CD1c-positive myeloid dendritic cell (primary cell): ENCODE results near the gene SH2D7.
A peak's percentile ranks its signal among the peaks of the same experiment; 100 is the strongest.

ENCODE experiments used
- DNase-seq: peaks from one replicate; pipeline ENCODE4 v3.0.0-alpha.2; 2016; ENCODE audit errors: extremely low spot score

Gene SH2D7

GRCh38 chr15:78077871-78078210 is 14.5 kb upstream of the SH2D7 start:
- no peak for DNase-seq

DNA sequence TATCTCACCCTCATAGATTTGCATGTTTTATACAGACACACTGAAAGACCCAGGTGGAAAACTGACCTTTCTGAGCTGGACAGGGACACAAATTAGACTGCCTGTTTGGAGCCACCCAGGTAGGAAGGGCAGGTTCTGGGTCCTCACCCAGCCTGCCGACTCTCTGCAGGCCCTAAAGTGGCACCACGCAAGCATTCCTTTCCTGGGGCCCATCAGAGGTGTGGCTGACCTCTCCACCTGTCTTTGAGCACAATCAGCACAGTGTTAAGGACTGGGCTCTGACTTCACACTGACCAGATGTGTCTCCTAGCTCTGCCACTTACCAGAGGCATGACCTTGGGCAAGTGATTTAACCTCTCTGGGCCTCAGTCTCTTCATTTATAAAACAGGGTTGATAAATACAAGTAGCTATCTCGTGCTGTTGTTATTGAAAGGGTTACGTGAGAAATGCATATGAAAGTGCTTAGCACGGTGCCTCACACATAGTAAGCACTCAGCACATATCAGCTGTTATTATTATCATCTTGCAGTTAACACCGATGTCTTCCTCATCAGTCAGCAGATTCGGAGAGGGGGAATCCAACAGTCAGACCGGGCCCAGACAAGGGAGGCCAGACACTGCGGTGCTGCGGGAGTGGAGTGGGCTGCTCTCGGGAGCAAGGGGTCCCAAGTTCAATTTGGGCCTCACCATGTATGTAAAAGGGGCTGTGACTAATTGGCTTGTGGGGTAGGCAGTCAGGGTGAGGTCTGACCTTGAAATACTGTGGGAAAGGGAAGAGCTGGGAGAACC is 12.9 kb upstream of the SH2D7 start:
- no peak for DNase-seq

- DNase-seq: no peak
Observed at GRCh38 chr15:78080088-78080460, 12.3 kb upstream of the SH2D7 start.

GRCh38 chr15:78082106-78082742 is 10.1 kb upstream of the SH2D7 start:
- DNase-seq: peak; percentile 90

DNA sequence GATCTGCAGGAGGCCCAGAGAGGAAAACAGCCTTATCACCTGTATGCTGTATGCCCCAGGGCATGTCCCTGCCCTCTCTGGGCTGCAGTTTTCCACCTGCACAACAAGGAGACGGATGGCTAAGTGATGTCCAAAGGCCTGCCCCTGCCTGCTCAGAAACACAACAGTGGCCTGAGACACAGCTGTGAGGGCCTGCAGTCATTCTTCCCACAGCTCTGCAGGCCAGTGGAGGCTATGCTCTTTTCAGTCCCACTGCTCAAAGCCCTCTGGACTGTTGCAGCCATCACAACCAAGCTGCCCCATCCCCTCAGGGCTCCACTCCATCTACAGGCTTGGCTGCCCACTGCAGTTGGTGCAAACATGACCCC is 9.6 kb upstream of the SH2D7 start:
- no peak for DNase-seq

DNA sequence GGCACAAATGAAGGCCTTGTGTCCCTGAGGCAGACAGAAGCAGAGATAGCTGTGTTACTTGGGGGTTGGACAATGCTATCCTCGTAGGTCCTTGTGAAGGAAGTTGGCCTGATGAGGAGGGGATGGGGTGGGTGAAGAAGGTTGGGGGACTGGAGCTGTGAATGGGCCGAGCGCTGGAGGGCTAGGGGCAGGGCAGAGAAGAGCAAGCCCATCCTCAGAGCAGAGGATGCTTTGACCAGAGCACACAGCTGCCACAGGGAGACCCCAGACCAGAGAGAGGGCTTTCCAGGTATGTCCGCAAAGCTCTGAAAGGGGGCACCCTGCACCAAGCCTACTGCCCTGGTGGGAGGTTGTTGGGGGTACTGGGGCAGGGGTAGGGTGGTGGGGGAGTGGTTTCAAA is 9.2 kb upstream of the SH2D7 start:
- DNase-seq: no peak

DNA sequence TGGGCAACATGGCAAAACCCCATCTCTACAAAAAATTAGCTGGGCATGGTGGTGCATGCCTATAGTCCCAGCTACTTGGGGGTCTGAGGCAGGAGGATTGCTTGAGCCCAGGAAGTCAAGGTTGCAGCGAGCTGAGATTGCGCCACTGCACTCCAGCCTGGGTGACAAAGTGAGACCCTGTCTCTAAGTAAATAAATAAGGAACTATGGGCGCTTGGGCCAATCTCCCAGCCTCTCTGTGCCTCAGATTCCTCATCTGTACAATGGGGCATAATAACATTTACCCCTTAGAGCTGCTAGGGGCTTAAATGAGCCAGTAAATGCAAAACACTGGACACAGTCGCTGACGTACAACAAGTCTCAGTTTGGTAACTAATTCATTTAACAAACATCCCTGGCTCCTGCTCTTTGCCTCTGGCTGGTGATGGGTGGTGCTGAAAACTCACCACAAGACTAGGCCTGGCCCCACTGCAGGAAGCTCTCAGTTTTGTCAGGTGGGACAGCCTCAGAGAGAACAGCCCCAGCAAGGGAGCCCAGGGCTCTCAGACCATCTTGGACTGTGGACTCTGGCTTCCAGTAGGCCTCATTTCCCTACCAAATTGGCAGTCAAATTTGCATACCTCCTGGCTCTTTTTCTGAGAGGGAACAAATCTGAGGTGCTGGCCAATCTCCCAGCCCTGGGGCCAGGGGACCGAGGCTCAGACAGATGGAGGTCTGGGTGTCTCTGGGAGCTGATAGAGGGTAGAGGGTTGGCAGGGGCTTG is 8.5 kb upstream of the SH2D7 start:
- no peak for DNase-seq

GRCh38 chr15:78084449-78084750 is 8.0 kb upstream of the SH2D7 start:
- no peak for DNase-seq

DNA sequence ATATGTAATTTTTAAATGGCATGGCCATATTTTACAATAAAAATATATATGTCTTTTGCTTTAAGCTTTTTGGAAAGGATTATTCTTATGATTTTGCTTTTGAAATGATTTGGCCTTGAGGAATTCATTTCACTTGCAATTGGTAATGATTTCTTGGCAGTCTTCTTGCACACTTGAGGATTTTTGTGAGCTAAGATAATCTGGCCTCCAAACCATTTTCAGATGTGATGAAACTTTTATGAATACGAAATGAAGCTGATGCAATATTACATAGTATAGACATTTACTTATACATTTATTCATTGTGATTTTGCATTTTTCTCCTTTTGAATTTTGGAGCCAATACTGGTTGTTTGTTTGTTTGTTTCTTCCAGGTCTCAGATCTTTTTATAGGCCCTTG is 6.4 kb upstream of the SH2D7 start:
- DNase-seq: no peak

DNA sequence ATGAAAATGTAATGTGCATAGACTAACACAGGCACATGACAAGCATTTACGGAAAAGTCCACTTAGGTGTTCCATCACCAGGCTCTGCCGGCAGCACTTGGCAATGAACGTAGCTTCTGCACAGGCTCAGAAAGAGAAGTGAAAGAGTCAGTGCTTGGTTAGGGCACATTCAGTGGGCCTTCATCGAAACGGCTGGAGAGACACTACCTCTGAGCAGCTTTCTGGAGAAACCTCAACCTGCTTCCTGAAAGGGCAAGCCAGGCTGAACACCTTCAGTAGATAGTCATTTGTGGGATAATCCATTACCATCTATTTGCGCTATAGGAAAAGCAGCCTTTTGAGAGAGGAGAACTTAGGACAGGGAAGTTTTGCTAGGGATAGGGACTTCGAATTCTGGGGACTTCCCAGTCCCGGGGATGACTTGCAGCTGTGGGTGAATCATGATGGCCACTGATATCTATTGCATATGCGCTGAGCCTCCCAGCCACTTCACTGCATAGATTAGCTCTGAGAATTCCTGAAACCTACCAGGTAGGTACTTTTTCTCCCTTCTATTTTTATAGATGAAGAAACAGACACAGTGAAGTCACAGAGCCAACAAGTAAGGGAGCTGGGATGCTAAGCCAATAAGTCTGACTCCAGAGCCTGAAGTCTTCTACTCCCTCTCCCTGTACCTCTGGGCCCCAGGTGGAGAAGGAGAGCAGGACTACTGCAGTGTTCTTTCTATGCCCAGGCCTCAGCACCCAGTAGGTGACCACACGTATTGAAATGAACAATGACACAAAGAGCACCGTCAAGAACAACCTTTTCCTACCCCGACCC is 4.2 kb upstream of the SH2D7 start:
- DNase-seq: peak; percentile 79

DNA sequence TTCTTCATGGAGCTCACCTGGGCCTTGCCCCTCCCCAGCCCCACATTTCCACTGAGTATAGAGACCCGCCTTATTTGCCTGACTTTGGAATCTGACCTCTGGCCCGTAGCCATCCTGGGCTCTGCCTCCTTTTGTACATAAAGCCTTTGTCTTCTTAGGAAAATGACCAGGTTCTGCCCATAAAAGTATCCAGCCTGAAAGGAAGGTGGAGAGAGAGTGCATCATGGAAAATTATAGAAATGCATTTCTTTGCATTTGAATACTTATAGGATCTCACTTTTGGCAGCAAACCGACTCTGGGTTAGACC is 3.6 kb upstream of the SH2D7 start:
- no peak for DNase-seq

DNA sequence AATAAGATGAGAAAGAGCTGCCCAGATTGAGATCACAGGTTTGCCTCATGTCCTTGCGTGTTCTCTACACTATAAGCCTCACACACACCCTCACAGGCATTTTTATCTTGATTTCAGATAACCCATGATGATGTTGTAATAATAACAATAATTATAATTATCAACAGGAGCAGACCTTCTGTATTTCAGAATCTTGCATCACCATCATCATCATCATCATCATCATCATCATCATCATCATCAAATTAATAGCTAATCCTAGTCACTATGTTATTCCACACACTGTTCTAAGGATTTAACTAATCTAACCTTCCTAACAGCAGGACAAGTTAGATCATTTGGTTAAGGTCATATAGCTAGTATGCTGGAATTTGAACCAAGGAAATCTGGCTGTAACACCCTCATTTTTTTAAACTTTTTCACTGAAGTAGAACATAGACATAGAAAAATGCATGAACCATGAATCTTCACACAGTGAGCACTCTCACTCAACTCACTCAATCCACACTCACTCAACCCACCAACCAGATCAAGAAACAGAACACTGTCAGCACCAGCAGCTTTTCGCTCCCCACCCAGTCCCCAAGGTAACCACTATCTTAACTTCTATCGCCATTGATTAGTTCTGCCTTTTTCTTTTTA is 1.8 kb upstream of the SH2D7 start:
- DNase-seq: no peak

- DNase-seq: no peak
Observed at GRCh38 chr15:78093242-78094020, 1.1 kb downstream of the SH2D7 start.

GRCh38 chr15:78097667-78098066 is 5.3 kb downstream of the SH2D7 start:
- DNase-seq: no peak

DNA sequence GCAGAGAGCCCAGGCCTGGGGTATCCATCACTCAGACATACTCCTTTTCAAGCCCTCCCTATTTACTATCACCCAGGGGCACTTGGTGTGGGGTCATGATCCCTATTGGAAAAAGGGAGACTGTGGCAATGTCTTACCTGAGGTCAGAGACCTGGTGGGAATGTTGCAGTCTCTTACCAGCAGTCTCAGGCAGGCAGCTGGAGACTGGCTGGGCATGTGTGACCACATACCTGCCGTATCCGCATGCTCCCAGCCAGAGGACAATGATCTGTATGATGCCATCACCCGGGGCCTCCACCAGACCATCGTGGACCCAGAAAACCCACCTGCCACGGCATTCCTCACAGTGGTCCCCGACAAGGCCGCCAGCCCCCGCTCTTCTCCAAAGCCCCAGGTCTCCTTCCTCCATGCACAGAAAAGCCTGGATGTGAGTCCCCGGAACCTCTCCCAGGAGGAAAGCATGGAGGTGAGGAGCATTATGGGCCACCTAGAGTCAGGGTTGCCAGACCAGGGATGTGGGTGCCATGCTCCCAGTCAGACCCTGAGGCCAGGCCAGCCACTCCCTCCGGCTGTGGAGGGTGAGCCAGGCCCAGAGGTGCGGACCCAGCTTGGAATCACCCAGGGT is 5.9 kb downstream of the SH2D7 start:
- no peak for DNase-seq

DNA sequence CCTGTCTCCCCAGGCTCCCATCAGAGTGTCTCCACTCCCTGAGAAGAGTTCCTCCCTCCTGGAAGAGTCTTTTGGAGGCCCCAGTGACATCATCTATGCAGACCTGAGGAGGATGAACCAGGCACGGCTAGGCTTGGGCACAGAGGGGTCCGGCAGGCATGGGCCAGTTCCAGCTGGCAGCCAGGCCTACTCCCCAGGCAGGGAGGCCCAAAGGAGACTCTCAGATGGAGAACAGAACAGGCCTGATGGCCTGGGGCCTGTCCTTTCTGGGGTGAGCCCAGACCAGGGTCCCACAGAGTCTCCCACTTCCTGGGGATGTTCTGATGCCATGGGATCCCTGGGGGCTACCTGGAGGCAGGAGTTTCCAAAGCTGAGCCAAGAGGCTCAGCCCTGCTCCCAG is 8.5 kb downstream of the SH2D7 start:
- DNase-seq: no peak

- DNase-seq: no peak
Observed at GRCh38 chr15:78101423-78102105, 9.2 kb downstream of the SH2D7 start.

- DNase-seq: no peak
Observed at GRCh38 chr15:78102211-78102610, 9.8 kb downstream of the SH2D7 start.

DNA sequence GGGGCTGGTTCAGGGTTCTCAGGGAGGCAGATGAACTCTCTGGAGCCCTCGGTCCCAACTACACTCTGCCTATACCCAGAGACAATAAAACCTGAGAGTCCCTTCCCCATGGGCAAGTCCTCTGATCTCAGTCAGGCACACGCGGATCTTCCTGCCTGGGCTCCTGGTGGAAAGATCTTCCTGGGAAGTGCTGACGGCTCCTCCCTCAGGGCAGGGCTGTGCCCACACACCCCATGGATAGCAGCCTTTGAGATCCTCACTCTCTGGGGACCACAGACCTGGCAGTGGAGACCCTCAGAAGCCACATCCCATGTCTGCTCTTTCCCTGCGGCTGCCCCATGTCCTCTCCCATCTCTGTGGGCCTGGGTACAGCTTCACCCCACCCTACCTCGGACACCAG is 10.4 kb downstream of the SH2D7 start:
- no peak for DNase-seq

DNA sequence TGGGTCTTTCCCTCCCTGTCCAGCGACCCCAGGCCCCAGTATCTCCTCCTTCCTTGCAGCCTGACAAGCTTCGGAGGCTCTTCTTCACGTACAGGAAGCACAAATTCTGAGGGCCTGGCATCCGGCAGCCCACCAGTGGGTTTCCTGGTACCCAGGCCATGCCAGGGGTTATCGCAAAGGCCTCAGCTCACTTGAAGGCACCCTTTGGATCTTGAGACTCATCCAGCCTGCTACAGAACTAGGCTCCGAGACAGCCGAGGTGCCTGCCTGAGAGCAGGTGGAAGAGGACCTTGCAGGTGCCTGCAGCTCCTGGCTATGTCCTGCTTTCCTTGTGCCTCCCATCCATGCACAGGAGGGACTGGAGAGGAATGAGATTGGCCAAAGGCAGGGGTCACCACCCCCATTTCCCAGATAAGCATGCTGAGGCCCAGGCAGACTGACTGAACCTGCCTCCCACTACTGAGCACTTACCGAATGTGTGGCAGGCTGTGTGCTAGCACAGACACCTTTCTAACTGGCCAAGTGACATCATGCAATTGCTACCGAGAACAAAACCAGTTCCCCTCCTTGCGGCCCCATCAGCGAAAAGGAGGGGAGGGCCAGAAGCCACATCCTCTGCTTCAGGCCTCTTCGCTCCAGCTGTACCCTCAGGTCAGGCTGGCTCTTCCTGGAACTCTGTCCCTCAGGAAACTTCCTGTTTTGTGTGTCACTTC is 11.2 kb downstream of the SH2D7 start:
- DNase-seq: peak; percentile 77
